ENCODE data around the gene HKDC1. TPM values are rescaled to one million over a fixed set of nuclear protein-coding genes. Genes with fewer than 3 reads are reported as not detected.
"Not testable (repeated sequence)": the region's sequence is repeated elsewhere in the genome, so short reads cannot be mapped to it uniquely, and the experiment has no call there.

The HKDC1 gene
- under 1 TPM in 3 of 9 donors, not detected in 6; under 0.01 to 0.67 (median 0.11) TPM for total RNA-seq
- polyA plus RNA-seq = under 1 TPM; 0.04 to 0.48 (median 0.20) TPM
- long read RNA-seq, donor 1 = 0 reads
- long read RNA-seq, donor 2 = 0 reads
- long read RNA-seq, donor 3, partial matches to known transcripts = 11 of 11 reads
- long read RNA-seq, donor 3, other reads (novel, unspliced or antisense) = 0 of 11 reads
- long read RNA-seq, donor 4 = 0 reads
- long read RNA-seq, donor 5, partial matches to known transcripts = 1 of 1 reads
- long read RNA-seq, donor 5, other reads (novel, unspliced or antisense) = 0 of 1 reads
- long read RNA-seq, donor 6 = 0 reads
- long read RNA-seq, donor 7 = 0 reads
- long read RNA-seq, donor 8 = 0 reads
- long read RNA-seq, donor 9 = 0 reads
- long read RNA-seq, donor 10 = 0 reads

GRCh38 chr10:69220041-69220451 is at the start of gene HKDC1:
Gene HKDC1 (plus strand): TSS chr10:69220332. CDS start chr10:69220436, 104 bp downstream.
- H3K27me3 ChIP-seq = peaks cover 9% of the 10 kb centered on the region
- peaks cover 0 to 4% of the 10 kb centered on the region in 2 donors for H3K4me1 ChIP-seq (replicated peaks in 1 of 2)
- intact Hi-C loops (cut with DNase I) = no loop called here
- no peak for DNase-seq
- no peak within 1 kb of the TSS for H3K4me3 ChIP-seq
- no peaks in the 10 kb centered on the region for H3K36me3 ChIP-seq (replicated peaks in 1 of 2)
- no peaks in the 10 kb centered on the region for H3K9me3 ChIP-seq (replicated peaks in 1 of 3)
- 76 to 89% (median 80%) methylated on average over 8 of the region's 8 CpGs for WGBS, 4 donors
- TF ChIP-seq, protein P1, sequence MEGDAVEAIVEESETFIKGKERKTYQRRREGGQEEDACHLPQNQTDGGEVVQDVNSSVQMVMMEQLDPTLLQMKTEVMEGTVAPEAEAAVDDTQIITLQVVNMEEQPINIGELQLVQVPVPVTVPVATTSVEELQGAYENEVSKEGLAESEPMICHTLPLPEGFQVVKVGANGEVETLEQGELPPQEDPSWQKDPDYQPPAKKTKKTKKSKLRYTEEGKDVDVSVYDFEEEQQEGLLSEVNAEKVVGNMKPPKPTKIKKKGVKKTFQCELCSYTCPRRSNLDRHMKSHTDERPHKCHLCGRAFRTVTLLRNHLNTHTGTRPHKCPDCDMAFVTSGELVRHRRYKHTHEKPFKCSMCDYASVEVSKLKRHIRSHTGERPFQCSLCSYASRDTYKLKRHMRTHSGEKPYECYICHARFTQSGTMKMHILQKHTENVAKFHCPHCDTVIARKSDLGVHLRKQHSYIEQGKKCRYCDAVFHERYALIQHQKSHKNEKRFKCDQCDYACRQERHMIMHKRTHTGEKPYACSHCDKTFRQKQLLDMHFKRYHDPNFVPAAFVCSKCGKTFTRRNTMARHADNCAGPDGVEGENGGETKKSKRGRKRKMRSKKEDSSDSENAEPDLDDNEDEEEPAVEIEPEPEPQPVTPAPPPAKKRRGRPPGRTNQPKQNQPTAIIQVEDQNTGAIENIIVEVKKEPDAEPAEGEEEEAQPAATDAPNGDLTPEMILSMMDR (IDR thresholded peaks at IDR 0.05) = no peak
- no peak for TF ChIP-seq POLR2A (IDR thresholded peaks at IDR 0.05)
- no peak within 1 kb of the TSS for H3K27ac ChIP-seq

DNA sequence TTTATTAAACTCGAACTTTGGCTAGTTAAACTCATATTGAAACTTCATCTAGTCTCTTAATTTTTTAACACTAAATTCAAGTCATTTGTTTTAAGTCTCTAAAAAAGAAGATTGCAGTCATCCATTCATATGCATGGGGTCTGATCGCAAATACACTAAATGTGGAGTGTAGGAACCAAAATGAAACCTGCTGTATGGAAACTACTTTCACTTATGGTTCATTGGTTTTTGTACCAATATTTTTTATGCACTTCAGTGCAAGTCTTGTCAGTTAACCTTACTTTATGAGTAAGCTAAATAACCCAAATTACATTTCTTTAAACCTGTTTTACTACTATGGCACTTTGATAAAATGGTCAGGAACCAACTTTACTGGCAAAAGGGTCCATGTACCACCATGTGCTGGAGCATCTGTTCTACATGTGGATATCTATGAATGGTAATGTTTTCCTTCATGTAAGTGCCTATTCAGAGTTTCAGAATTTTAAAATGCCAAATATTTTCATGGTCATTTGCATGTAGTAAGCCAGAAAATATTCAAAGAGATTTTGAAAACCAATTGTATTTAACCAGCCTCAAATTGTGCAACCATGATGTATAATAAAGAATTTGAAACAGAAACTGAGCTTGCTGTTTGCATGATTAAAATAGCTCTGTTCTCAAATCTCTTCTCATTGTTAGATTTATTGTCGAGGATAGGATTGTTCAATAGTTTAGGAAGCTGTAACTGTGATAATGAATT is 47.7 kb upstream of the HKDC1 start:
- Histone ChIP-seq H3K4me3 (no peak overlapping the region), H3K36me3 (replicated peaks in 1 of 2) (peaks cover 0 to 39% of the 10 kb centered on the region in 2 donors), H3K27ac (no peak overlapping the region), H3K27me3 (no peaks in the 10 kb centered on the region), H3K4me1 (replicated peaks in 1 of 2) (no peaks in the 10 kb centered on the region), H3K9me3 (replicated peaks in 1 of 3) (no peaks in the 10 kb centered on the region)
- intact Hi-C loops (cut with DNase I) = no loop called here
- 88 to 91% (median 90%) methylated on average over 3 of the region's 3 CpGs for WGBS, 4 donors
- DNase-seq = no peak
- TF ChIP-seq, protein P1 (IDR thresholded peaks at IDR 0.05) = no peak
- no peak for TF ChIP-seq POLR2A (IDR thresholded peaks at IDR 0.05)

DNA sequence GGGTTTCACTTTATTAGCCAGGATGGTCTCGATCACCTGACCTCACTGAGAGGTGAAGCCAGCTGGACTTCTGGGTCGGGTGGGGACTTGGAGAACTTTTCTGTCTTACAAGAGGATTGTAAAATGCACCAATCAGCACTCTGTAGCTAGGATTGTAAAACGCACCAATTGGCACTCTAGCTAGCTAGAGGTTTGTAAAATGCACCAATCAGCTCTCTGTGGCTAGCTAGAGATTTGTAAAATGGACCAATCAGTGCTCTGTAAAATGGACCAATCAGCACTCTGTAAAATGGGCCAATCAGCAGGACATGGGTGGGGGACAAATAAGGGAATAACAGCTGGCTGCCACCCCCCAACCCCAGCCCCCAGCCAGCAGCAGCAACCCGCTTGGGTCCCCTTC is 44.8 kb upstream of the HKDC1 start:
- WGBS, 4 donors = 73 to 93% (median 84%) methylated on average over 4 of the region's 4 CpGs
- H3K4me1 ChIP-seq (replicated peaks in 1 of 2); H3K4me3 ChIP-seq; DNase-seq; intact Hi-C loops (cut with DNase I); H3K9me3 ChIP-seq (replicated peaks in 1 of 3); H3K27ac ChIP-seq; H3K27me3 ChIP-seq: not testable (repeated sequence)
- H3K36me3 ChIP-seq (replicated peaks in 1 of 2) = peaks cover 0 to 15% of the 10 kb centered on the region in 2 donors

DNA sequence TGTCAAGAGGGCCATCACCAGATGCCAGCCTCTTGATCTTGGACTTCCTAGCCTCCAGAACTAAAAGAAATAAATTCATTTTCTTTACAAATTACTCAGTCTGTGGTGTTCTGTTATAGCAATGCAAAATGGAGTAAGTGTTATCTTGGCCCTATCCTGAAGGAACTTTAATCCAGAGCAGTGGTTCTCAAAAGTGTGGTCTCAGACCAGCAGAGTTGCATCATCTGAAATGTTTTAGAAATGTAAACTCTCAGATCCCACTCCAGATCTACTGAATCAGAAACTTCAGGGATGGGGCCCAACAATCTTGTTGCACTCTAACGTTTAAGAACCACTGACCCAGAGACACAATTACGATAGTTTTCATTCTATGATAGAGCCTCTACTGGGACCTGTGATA is 43.3 kb upstream of the HKDC1 start:
- H3K27ac ChIP-seq = no peak overlapping the region
- H3K36me3 ChIP-seq (replicated peaks in 1 of 2) = no peaks in the 10 kb centered on the region
- no peak for TF ChIP-seq POLR2A (IDR thresholded peaks at IDR 0.05)
- TF ChIP-seq, protein P1 (IDR thresholded peaks at IDR 0.05) = no peak
- no peaks in the 10 kb centered on the region for H3K27me3 ChIP-seq
- H3K4me3 ChIP-seq = no peak overlapping the region
- no peaks in the 10 kb centered on the region for H3K9me3 ChIP-seq (replicated peaks in 1 of 3)
- WGBS, 4 donors = 76 to 83% (median 81%) methylated on average over 2 of the region's 2 CpGs
- H3K4me1 ChIP-seq (replicated peaks in 1 of 2) = peaks cover 0 to 19% of the 10 kb centered on the region in 2 donors
- intact Hi-C loops (cut with DNase I) = no loop called here
- no peak for DNase-seq
